NCI-H748 treated with DMSO at 0.1 percent for 48 hours (cell line): ENCODE results near the gene MYO1B.
A peak's percentile ranks its signal among the peaks of the same experiment; 100 is the strongest.

ENCODE experiments used
- DNase-seq: peaks from one replicate; lab custom pipeline; 2025; lab: John Stamatoyannopoulos, UW

MYO1B gene

DNA sequence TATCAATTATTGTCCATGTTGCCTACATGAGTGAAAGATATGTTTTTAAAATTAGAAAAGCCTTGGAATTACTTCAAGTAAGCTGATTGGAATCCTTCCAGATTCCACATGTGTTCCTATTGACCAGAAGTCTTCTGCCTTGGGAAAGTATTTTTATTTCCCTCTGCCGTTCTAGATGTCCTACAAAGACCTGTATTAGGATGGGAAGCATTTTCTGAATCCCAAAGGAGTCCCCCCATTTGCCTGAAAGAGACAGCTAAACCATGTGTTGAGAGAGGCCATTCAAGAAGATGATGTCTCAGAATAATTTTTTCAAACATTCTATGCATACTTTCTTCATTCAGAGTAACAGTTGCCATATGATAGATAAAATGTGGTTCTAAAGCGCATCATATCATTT, 19.0 kb upstream of the MYO1B start:
- DNase-seq: no peak

DNA sequence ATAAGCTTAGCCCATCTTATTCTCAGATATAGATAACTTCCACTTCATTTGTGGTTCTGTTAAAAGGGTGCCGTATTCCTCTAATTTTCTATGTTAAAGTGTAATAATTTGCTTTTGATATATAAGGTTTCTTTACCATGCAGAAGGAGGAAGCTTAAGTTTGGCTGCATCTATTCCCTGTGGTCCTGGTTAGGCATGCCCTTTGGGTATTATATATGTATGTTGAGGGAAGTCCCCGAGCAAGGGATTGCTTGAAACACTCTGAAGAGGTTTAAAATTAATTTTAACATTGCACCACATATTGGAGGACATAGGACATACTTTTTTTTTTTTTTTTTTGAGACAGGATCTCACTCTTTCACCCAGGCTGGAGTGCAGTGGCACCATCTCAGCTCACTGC, 16.9 kb upstream of the MYO1B start:
- DNase-seq: no peak

DNA sequence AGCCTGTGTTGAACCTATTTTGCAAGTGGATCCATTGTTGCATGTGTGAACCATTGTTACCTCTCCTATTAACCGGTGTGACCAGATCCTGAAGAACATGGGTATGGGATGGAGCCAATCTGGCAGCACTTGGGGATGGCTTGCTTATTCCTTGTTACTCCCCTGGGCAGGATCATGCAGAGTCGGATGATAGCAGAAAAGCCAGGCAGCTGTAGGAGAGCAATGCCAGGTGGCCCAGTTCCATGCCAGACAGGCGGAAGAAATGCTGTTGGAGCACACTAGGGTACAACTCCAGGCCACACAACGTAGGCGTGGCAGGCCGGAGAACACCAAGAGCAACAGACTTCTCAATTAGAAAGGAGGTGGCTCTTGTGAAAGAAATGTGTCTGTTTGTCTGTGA, 16.3 kb upstream of the MYO1B start:
- no peak for DNase-seq

DNA sequence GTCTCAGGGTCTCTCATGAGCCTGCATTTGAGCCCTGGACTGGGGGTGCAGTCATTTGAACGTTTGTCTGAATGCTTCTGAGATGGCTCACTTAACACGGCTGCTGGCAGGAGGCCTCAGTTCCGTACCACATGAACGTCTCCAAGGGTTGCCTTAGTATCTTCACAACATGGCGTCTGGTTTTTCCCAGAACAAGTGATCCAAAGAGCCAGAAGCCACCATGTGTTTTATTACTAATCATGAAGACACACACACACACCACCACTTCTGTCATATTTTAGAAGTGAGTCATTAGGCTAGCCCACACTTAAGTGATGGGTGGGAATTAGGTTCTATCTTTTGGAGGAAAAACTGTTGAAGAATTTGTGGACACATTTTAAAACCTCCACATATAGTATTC, 15.0 kb upstream of the MYO1B start:
- no peak for DNase-seq

DNA sequence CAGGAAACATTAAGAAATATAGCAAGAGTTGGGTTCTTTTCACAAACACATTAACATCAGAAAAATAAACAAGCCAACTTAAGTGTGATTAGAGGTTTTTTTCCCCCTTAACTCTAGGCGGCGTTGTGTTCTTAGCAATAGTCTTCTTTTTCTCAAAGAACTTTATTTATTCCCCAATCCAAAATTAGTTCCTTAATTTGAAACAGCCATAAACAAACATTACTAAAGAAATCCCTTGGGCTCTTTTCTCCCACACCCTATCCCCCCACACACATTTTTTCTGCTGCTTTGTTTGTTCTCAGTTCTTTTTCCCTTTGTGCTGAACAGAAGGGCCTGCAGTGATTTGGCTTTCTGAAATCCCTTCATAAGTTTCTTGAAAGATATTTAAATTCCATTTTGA, 13.2 kb upstream of the MYO1B start:
- no peak for DNase-seq

DNA sequence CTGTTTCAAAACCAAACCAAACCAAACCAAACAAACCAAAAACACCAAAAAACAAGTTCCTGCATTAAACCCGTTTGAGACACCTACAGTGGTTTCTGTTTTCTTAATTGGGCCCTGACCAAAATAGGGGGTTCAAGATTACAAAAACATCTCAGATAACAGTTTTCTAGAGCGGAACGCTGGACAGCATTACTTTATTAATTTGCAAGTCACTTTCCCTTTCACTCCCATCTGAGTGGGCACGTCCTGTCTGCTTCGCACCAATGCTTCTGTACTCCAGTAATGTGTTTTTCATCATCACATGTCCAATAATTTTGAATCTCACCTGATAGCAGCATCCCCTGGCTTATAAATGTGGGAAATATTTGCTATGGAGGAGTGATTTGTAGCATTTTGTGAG, 11.7 kb upstream of the MYO1B start:
- no peak for DNase-seq

DNA sequence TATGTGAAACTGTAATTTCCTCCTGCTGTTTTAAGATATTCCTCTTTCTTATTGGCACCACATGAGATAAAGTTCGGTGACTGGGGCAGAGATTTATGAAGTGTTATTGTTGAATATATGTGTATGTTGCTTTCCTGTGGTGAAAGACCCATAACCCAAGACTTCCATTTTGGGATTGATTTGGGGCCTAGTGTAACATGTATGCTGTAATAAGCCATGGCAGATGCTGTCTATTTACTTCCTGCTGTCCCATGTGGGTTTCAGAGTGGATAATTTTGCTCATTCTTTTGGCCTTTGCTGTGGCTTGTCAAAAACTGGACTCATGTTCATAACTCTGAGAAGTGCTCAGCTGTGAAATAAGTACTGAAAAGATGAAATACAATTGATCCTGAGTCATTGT, 10.8 kb upstream of the MYO1B start:
- no peak for DNase-seq

DNA sequence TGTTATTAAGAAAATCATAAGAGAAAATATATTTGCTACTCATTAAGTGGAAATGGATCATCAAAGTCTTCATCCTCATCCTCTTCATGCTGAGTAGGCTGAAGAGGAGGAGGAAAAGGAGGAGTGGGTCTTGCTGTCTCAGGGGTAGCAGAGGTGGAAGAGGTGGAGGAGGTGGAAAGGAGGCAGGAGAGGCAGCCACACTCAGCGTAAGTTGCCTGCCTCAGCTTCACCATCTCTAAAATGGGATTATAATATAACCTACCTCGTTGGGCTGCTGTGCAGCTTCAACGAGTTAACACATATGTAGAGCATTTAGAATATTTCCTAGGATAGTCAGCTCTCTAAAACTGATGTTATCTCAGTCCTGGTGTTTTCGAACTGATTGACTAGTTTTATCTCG, 4.3 kb upstream of the MYO1B start:
- DNase-seq: no peak

DNA sequence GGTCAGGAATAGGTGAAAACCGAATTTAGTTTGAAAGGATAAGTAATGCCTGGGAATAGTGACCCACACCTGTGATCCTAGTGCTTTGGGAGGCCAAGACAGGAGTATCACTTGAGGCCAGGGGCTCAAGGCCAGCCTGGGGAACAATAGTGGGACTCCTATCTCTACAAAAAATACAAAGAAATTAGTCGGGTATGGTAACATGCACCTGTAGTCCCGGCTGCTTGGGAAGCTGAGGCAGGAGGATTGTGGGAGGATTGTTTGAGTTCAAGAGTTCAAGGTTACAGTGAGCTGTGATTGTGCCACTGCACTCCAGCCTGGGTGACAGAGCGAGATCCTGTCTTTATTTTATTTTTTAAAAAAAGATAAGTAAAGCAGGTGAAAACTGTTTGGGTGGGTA, 3.8 kb upstream of the MYO1B start:
- no peak for DNase-seq

DNA sequence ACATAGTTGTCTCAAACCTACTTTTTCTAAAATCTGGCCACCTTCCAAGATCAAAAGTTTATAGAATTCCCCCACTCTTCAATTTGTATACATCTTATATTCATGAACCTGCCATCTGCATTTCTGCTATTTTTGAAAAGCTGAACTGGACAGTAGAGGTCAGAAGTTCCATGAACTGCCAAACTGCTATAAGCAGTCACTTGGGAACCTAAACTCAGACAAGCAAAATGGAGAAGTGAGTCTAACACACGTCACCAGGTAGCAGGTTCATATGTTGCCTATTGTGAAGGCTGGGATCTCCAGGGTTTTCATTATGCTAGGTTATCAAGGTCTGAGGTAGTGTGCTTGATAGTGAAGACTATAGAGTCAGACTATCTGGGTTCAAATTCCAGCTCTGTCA, 2.0 kb upstream of the MYO1B start:
- no peak for DNase-seq

DNA sequence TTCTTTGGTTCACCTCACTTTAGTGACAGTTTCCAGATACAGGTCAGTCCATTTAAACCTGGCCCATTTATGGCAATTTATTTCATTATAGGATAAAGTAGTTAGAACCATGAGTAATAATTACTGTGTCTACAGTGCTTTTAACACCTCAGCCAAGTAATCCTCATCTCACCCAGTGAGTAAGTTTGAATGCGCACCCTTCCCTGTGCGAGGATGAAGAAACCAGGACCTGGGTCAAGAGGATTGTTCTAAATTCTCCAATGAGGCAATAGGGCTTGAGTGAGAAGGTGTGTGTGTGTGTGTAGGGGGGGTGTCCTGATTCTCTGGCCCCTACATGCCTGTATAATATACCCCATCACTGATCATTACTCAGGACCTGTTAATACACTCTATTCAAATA, 854 bp upstream of the MYO1B start:
- no peak for DNase-seq

DNA sequence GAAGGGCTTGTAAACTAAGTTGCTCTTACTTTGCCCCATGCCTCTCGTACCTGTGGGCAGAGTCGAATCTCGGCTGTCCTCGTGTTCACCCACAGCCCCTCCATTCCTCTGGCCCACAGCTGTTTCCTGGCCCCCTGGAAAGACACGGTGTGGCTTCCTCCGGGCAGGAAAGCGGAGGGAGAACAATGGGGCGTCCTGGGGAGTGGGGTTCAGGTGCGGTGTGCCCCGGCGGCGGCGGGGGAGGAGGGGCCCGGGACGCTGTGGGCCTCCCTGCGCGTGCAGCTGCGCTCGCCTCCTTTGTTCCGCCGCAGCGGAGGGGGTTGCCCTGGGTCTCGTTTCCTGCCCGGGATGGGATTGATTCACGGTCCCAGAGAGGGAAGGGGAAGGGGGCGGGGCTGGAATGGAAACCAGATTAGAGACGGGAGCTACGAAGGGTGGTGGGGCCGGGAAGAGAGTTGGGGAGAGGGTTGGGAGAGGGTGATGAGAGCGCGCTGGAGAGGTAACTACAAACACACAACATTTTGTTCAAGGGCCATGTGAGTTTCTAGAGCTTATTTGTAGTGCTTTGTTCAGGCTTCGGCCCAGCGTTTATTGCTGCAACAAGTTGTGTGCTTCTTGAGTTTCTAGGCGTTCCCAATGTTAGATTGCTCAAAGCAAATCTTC, 796 bp downstream of the MYO1B start:
- DNase-seq: peak; percentile 45

DNA sequence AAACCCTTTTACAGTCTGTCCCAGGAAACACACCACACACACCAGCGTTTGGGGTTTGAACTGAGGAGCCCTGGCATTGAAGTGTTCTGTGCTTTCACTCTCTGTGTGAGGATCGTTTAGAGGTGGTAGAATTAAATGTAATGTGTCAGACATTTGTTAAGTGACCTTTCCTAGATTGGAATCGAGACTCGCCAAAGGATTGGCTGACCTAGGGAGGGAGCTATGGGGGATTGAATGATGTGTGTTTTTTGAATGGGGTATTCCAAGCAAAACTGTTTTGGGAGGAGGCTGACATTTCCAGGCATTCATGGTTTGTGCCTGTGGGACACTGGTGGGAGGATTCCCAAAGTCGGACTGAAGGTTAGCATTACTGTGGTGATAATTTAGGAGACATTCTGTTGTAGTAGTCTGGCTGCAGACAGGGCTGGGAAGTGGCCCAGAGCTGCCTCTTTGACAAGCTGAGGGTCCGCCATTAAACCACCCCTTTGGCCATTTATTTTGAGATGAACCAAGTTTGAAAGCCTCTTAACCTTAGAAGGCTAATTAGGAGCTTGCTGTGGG, 1.7 kb downstream of the MYO1B start:
- DNase-seq: no peak

DNA sequence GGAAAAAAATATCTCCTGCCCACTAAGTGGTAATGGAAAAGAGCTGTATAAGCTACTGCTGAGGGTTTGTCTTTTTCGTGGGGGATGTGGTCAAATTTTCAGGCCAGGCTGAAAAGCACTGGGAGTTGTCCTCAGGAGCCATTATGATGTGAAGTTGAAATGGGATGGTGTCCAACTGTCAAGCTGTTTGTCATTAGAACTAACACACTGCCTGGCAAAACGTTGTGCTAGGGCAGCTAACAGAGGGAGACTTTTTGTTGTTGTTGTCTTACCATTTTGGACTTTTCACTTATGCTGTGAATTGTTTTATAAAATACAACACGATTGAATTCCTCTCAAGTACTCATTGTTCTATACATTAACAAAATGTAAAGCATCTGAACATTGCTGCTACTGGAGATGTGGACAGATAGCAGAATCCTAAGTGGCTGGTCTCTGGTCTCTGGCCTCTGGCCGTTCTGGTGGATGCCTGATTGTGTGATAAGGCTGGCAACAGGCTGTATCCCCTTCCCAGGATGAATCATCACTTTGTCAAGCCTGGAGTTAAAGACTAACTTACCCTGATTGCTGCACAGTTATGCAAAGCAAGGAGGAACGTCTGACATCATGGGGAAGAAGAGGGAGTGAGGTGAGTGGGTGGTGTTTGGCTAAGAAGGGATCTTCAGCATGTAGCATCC, 2.3 kb downstream of the MYO1B start:
- DNase-seq: no peak

DNA sequence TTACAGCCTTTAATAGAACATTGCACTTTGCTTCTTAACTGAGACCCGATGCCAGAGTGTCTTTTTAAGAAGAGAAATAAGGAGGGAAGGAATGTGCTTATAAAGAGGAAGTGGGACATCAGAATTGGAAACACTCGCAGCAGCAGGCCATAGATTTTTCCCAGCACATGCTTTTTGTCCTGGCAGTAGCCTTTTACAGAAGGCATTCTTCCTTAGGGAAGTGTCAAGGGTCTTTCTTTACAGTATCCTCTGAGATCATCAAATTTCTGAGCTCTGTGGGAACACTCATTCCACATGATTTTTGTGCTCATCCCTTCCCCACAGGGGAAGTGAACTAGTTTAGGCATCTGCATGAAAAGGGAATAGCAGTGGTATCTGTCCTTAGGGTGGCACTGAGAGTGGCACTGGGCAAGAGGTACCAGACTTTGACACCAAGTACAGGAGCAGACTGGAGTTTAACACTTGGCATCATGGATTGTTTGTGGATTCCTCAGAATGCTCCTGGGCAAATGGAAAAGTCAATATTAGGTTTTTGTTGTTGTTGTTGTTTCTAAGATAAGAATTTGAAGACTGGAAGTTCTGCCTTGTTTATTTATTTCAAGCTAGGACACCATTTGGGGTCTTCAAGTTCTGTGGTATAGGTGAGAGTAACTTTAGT, 4.1 kb downstream of the MYO1B start:
- DNase-seq: no peak

DNA sequence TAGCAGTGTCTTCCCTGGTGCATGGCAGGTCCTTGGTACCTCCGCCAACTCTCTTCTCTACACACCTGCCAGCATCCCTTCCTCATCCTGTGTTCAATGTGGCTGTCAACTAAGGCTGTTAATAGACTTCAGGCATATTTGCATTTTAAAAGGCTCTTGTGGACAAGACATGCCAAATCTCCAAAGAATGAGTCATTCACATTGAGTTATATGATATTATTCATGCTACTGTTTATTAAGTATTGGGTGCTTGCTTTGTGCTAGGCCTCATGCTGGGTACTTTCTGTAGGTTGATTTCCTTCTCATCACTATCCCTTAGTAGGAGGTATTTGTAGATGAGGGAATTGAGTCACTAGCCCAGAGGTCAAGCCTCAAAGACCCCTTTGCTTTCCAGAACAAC, 5.2 kb downstream of the MYO1B start:
- DNase-seq: no peak

DNA sequence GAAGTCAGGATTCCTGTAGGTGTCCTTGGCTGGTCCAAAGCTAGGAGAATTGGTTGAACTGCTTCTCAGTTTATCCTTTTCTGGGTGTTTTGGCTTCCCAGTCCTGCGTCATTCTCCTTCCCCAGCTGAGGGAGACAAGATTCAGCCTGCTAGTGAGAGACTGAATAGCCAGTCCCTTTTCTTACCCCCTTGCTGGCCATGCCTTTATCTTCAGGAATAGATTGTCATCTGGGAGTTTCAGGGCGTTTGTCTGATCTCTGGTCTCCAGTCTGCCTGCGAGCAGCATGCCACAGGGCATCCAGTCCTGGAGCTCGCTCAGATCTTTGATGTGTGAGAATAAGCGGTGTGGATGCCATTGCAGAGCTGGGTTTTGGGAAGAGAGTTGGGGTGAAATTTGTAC, 5.8 kb downstream of the MYO1B start:
- no peak for DNase-seq

DNA sequence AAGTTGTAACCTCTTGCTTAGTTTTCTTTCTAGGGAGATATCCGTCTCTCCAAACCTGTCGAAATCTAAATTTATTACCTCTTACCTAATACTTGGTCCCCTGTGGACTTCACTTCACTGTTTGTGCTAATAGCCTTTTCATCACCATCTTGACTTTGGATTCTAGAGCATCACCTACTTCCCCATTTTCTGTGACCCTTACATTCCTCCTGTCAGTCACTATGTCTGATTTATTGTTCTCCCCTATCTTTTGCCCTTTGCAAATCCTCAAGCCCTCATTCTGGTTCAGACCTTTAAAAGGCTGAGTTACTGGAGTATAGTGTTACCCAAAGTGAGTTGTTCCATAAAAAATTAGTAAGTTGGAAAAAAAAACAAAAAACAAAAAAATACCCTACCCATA, 7.5 kb downstream of the MYO1B start:
- DNase-seq: no peak

DNA sequence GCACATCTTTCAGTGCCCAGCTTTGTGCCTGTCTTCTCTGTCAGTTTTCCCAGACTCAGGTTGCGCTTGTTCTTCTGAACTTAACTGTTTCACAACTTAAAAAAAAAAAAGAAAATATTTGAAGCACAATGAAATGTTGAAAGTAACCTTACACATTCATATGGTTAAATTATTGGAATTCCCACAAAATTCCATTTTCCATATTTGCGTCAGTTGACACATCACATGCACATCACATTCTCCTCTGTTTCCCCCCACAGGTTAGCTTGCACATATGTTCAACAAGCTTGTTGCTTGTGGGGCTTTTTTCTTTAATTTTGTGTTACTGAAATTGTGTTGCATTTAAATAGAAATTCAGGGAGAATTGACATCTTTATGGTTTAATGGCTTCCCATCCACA, 8.3 kb downstream of the MYO1B start:
- no peak for DNase-seq

DNA sequence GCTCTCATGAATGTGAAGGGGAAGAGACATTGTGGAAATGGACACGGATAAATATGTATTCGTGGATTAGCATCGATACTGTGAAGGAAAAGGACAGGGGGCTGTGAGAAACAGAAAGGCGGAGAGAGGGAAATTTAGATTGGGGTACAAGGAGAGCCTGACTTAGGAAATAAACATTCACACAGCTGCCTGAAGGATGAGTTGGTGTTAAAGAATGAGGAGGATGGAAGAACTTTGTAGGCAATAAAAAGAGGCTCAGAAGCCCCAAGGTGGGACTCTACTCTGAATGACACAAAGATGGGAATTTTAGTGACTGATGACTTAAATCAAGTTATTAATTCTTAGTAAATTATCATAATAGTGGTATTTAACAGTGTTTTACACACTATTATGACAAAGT, 10.1 kb downstream of the MYO1B start:
- DNase-seq: no peak

DNA sequence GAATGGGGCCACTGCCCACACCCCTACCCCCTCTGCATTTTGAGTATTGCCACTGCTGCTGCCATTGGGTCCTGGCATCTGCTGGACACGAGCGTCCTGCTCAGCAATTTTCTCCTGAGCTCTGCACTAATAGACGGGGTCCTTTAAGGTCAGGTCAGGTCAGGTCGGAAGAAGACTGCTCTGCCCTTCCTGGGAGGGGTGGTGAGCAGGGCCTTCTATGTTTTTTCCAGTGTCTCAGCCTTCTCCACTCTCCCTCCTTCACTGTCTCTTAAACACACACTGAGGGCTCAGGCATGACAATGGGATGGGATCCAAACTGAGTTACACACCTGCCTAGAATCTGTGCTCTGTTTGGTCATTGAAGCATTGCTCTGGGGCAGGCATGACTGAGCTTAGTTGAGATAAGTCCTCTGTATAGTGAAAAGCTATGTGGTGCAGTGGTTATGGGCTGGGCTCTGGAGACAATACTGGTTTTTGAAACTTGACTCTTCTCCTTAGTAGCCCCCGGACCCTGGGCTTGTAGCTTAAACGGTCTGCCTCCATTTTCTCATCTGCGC, 10.6 kb downstream of the MYO1B start:
- no peak for DNase-seq

DNA sequence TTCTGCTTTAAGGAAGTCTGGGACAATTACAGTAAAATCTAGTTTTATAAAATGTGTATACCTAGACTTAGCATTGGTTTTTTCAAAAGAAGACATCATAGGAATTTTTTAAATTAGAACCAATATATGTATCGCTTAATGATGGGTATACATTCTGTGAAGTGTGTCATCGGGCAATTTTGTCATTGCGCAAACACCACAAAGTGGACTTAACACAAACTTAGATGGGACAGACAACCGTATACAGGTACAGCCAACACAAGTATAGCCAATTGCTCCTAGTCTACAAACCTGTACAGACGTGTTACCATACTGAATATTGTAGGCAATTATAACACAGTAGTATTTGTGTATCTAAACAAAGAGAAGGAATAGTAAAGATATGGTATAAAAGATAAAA, 12.7 kb downstream of the MYO1B start:
- DNase-seq: no peak

DNA sequence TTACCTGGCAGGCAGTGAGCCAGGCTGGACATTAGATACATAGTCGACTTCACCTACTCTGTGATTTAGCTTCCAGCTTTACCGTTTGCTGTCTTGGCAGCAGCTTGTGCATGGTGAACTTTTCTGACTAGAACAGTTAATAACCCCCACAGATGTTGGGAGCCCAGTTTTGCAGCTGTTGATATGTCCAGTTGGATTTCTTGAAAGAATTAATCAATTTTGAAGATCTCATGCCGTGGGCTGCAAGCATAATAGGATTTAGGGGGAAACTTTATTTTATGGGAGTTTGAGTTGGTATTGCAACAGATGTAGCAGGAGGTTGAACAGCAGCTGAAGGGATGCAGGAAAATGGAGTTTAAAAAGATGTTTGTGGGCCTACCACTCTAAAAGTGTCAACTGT, 13.8 kb downstream of the MYO1B start:
- no peak for DNase-seq
